ENCODE measurements around the gene SETD1A. TPM values are rescaled to one million over a fixed set of nuclear protein-coding genes. Genes with fewer than 3 reads are reported as not detected.

The SETD1A gene
- total RNA-seq, 2 experiments from 2014 or later: 23.9 to 26.4 TPM

GRCh38 chr16:30983289-30983889 is 25.8 kb downstream of the SETD1A start:
- no peaks in the 10 kb centered on the region for H3K27me3 Mint-ChIP-seq
- CTCF ChIA-PET: interaction anchor here (0.7 to 7.0 kb wide), 12 partner anchors 11 to 885 kb away, joined by 3 to 97 read pairs (median 4); partner anchors contain the start of genes VKORC1 and ZNF843
- no peak overlapping the region for H3K27ac Mint-ChIP-seq

GRCh38 chr16:30983898-30984610 is 26.5 kb downstream of the SETD1A start:
- peaks cover 15% of the 10 kb centered on the region for H3K4me1 Mint-ChIP-seq
- H3K27me3 Mint-ChIP-seq: no peaks in the 10 kb centered on the region

More at GRCh38 chr16:30983289-30983889, 25.8 kb downstream of the SETD1A start:
- no peak for DNase-seq
- H3K4me3 Mint-ChIP-seq: no peak overlapping the region
- no peak for ATAC-seq
- no peaks in the 10 kb centered on the region for H3K9me3 Mint-ChIP-seq (ENCODE audit: low read depth)
- H3K4me1 Mint-ChIP-seq: peaks cover 15% of the 10 kb centered on the region
- H3K36me3 Mint-ChIP-seq: peaks cover 8% of the 10 kb centered on the region

GRCh38 chr16:30984669-30985400 is 27.3 kb downstream of the SETD1A start, which contains the start of gene HSD3B7:
Gene HSD3B7, plus strand, starts transcription at chr16:30985207. Its CDS starts 452 bp downstream, at chr16:30985659.
- peaks cover 6% of the 10 kb centered on the region for H3K36me3 Mint-ChIP-seq
- H3K9me3 Mint-ChIP-seq (ENCODE audit: low read depth): no peaks in the 10 kb centered on the region
- peak within 1 kb of the TSS; percentile 54 for H3K27ac Mint-ChIP-seq
- no peaks in the 10 kb centered on the region for H3K27me3 Mint-ChIP-seq
- peak within 1 kb of the TSS; percentile 32 for H3K4me3 Mint-ChIP-seq
- ATAC-seq (peak; percentile 89), DNase-seq (peak; percentile 88)
- H3K4me1 Mint-ChIP-seq: peaks cover 15% of the 10 kb centered on the region
- CTCF ChIA-PET: interaction anchor here (0.6 to 7.0 kb wide), 29 partner anchors 10 to 884 kb away, joined by 3 to 97 read pairs (median 4); partner anchors contain the start of genes KAT8, VKORC1, ZNF646 and ZNF668

More at GRCh38 chr16:30983898-30984610, 26.5 kb downstream of the SETD1A start:
- Mint-ChIP-seq H3K36me3 (peaks cover 6% of the 10 kb centered on the region), H3K4me3 (no peak overlapping the region), H3K9me3 (ENCODE audit: low read depth) (no peaks in the 10 kb centered on the region), H3K27ac (no peak overlapping the region)
- ATAC-seq (no peak), DNase-seq (no peak)
- CTCF ChIA-PET: interaction anchor here (0.6 to 7.0 kb wide), 27 partner anchors 10 to 884 kb away, joined by 3 to 97 read pairs (median 4); partner anchors contain the start of genes KAT8, VKORC1, ZNF646 and ZNF668

- Mint-ChIP-seq H3K27me3 (no peaks in the 10 kb centered on the region), H3K9me3 (ENCODE audit: low read depth) (no peaks in the 10 kb centered on the region), H3K4me1 (peaks cover 15% of the 10 kb centered on the region), H3K36me3 (peaks cover 4% of the 10 kb centered on the region), H3K4me3 (peak overlapping the region; percentile 32), H3K27ac (peak overlapping the region; percentile 54)
- ATAC-seq (no peak), DNase-seq (no peak)
- CTCF ChIA-PET: interaction anchor here (0.6 to 7.0 kb wide), 28 partner anchors 9 to 883 kb away, joined by 3 to 97 read pairs (median 4); partner anchors contain the start of genes KAT8, VKORC1, ZNF646 and ZNF668
Measured at GRCh38 chr16:30985401-30986128, 28.0 kb downstream of the SETD1A start.

GRCh38 chr16:30986129-30986991 is 28.8 kb downstream of the SETD1A start:
- Mint-ChIP-seq H3K9me3 (ENCODE audit: low read depth) (no peaks in the 10 kb centered on the region), H3K36me3 (peaks cover 4% of the 10 kb centered on the region), H3K27me3 (no peaks in the 10 kb centered on the region), H3K4me1 (peaks cover 19% of the 10 kb centered on the region), H3K4me3 (no peak overlapping the region), H3K27ac (peak overlapping the region; percentile 35)
- ATAC-seq (no peak), DNase-seq (no peak)
- CTCF ChIA-PET: interaction anchor here (0.6 to 7.0 kb wide), 21 partner anchors 8 to 883 kb away, joined by 3 to 97 read pairs (median 4); partner anchors contain the start of genes KAT8, VKORC1, ZNF646 and ZNF668

GRCh38 chr16:30987581-30988190 is 30.1 kb downstream of the SETD1A start:
- Mint-ChIP-seq H3K36me3 (peaks cover 4% of the 10 kb centered on the region), H3K9me3 (ENCODE audit: low read depth) (no peaks in the 10 kb centered on the region), H3K27me3 (no peaks in the 10 kb centered on the region), H3K27ac (no peak overlapping the region), H3K4me3 (no peak overlapping the region), H3K4me1 (peaks cover 28% of the 10 kb centered on the region)
- DNase-seq (no peak), ATAC-seq (no peak)
- CTCF ChIA-PET: interaction anchor here (1.0 to 7.0 kb wide), 2 partner anchors 110 to 155 kb away, joined by 3 to 97 read pairs; partner anchors contain the start of gene VKORC1

GRCh38 chr16:30989469-30990047 is 32.0 kb downstream of the SETD1A start:
- H3K27me3 Mint-ChIP-seq: no peaks in the 10 kb centered on the region
- H3K9me3 Mint-ChIP-seq (ENCODE audit: low read depth): no peaks in the 10 kb centered on the region
- peaks cover under 1% of the 10 kb centered on the region for H3K36me3 Mint-ChIP-seq
- DNase-seq (no peak), ATAC-seq (no peak)
- no peak overlapping the region for H3K27ac Mint-ChIP-seq
- no peak overlapping the region for H3K4me3 Mint-ChIP-seq
- CTCF ChIA-PET: no interaction called here
- peaks cover 42% of the 10 kb centered on the region for H3K4me1 Mint-ChIP-seq

- H3K27me3 Mint-ChIP-seq: no peaks in the 10 kb centered on the region
- CTCF ChIA-PET: no interaction called here
Measured at GRCh38 chr16:30990105-30990504, 32.6 kb downstream of the SETD1A start.

GRCh38 chr16:30991052-30991451 is 33.5 kb downstream of the SETD1A start:
- Mint-ChIP-seq H3K4me3 (no peak overlapping the region), H3K4me1 (peaks cover 39% of the 10 kb centered on the region), H3K27me3 (no peaks in the 10 kb centered on the region), H3K9me3 (ENCODE audit: low read depth) (no peaks in the 10 kb centered on the region), H3K36me3 (peaks cover 1% of the 10 kb centered on the region), H3K27ac (peak overlapping the region; percentile 62)
- DNase-seq: no peak
- CTCF ChIA-PET: interaction anchor here (1.4 kb wide), 1 partner anchor 49 kb away, joined by 5 read pairs; no protein-coding TSS in a partner anchor
- ATAC-seq: no peak

More at GRCh38 chr16:30990105-30990504, 32.6 kb downstream of the SETD1A start:
- DNase-seq: no peak
- Mint-ChIP-seq H3K4me1 (peaks cover 42% of the 10 kb centered on the region), H3K9me3 (ENCODE audit: low read depth) (no peaks in the 10 kb centered on the region), H3K36me3 (peaks cover 1% of the 10 kb centered on the region), H3K27ac (no peak overlapping the region), H3K4me3 (no peak overlapping the region)
- no peak for ATAC-seq

GRCh38 chr16:30992276-30992780 is 34.8 kb downstream of the SETD1A start:
- no peak overlapping the region for H3K27ac Mint-ChIP-seq
- H3K4me3 Mint-ChIP-seq: no peak overlapping the region
- ATAC-seq: no peak
- H3K4me1 Mint-ChIP-seq: peaks cover 43% of the 10 kb centered on the region
- no peaks in the 10 kb centered on the region for H3K9me3 Mint-ChIP-seq (ENCODE audit: low read depth)
- CTCF ChIA-PET: interaction anchor here (1.4 kb wide), 1 partner anchor 50 kb away, joined by 5 read pairs; no protein-coding TSS in a partner anchor
- H3K36me3 Mint-ChIP-seq: peaks cover 1% of the 10 kb centered on the region
- no peak for DNase-seq
- H3K27me3 Mint-ChIP-seq: no peaks in the 10 kb centered on the region
